Memory B cell (primary cell): ENCODE measurements around the gene BPIFB2.
"Not testable (repeated sequence)": the region's sequence is repeated elsewhere in the genome, so short reads cannot be mapped to it uniquely, and the experiment has no call there.

Source experiments
- ATAC-seq: fragments of 150-1000 bp; cut with Tn5 transposase; 2 replicates; pipeline ENCODE4 v1.10.0; 2021; ENCODE audit warnings: low read depth, mild to moderate bottlenecking, moderate library complexity
- DNase-seq, 2 donors: peaks; one replicate each; pipeline ENCODE4 v3.0.0; 2022; ENCODE audit warnings: low spot score in 2 of 2
- H3K27ac Mint-ChIP-seq: one replicate; pipeline ENCODE4 v1.8.0; 2022; ENCODE audit warnings: mild to moderate bottlenecking, moderate library complexity, mixed read lengths
- H3K27me3 Mint-ChIP-seq: one replicate; pipeline ENCODE4 v1.8.0; 2022; ENCODE audit warnings: mixed read lengths
- H3K36me3 Mint-ChIP-seq: one replicate; pipeline ENCODE4 v1.8.0; 2022; ENCODE audit warnings: mild to moderate bottlenecking, mixed read lengths
- H3K4me1 Mint-ChIP-seq: one replicate; pipeline ENCODE4 v1.8.0; 2022; ENCODE audit warnings: mixed read lengths
- H3K4me3 Mint-ChIP-seq: one replicate; pipeline ENCODE4 v1.8.0; 2022; ENCODE audit warnings: mild to moderate bottlenecking, moderate library complexity, mixed read lengths
- H3K9me3 Mint-ChIP-seq: one replicate; pipeline ENCODE4 v1.8.0; 2022; ENCODE audit warnings: mixed read lengths

BPIFB2 gene

DNA sequence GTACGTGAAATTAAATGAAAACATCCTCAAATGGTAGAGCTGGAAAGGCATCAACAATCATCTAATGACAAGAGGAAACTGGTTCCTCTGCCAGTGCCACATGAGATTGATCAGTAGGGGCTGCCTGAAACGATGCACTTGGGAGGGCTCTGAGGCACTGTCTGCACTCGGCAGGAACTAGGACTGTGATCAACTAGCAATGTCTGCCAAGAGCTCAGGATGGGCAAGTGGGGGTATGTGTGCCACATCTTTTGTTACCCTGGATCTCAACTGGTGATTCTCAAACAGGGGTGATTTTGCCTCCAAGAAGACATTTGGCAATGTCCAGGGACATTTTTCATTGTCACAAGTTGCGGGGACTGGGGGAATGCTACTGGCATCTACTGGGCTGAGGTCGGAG, 25.9 kb downstream of the BPIFB2 start:
- Mint-ChIP-seq H3K4me1 (no peaks in the 10 kb centered on the region), H3K36me3 (no peaks in the 10 kb centered on the region), H3K27me3 (peaks cover 9% of the 10 kb centered on the region), H3K9me3 (peaks cover 6% of the 10 kb centered on the region), H3K27ac (no peak overlapping the region), H3K4me3 (no peak overlapping the region)
- DNase-seq (no peak), ATAC-seq (no peak)

GRCh38 chr20:33034115-33034514, 26.6 kb downstream of the BPIFB2 start:
- Mint-ChIP-seq H3K27me3 (peaks cover 10% of the 10 kb centered on the region), H3K4me1 (no peaks in the 10 kb centered on the region), H3K36me3 (no peaks in the 10 kb centered on the region), H3K4me3 (no peak overlapping the region), H3K27ac (no peak overlapping the region), H3K9me3 (peaks cover 6% of the 10 kb centered on the region)
- ATAC-seq = no peak
- DNase-seq = no peak

GRCh38 chr20:33034901-33035492, 27.5 kb downstream of the BPIFB2 start:
- no peak overlapping the region for H3K4me3 Mint-ChIP-seq
- H3K27me3 Mint-ChIP-seq = peaks cover 10% of the 10 kb centered on the region
- H3K27ac Mint-ChIP-seq = no peak overlapping the region
- DNase-seq (no peak), ATAC-seq (no peak)
- no peaks in the 10 kb centered on the region for H3K36me3 Mint-ChIP-seq
- H3K4me1 Mint-ChIP-seq = no peaks in the 10 kb centered on the region
- H3K9me3 Mint-ChIP-seq = peaks cover 6% of the 10 kb centered on the region

DNA sequence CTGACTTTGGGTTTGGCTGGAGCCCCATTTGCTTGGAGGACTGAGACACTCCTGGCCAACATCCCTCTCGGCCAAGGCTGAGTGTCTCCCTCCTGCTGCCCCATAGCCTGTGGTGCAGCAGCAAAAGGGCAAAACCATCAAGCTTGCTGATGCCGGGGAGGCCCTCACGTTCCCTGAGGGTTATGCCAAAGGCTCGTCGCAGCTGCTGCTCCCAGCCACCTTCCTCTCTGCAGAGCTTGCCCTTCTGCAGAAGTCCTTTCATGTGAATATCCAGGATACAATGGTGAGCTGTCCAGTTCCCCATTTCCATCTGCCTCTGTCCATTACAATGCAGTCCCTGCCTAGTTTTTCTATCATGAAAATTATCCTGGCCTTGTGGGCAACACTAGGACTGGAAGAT, 30.0 kb downstream of the BPIFB2 start:
- Mint-ChIP-seq H3K4me1 (no peaks in the 10 kb centered on the region), H3K4me3 (no peak overlapping the region), H3K36me3 (no peaks in the 10 kb centered on the region), H3K27me3 (peaks cover 10% of the 10 kb centered on the region), H3K27ac (no peak overlapping the region), H3K9me3 (peaks cover 6% of the 10 kb centered on the region)
- DNase-seq (no peak), ATAC-seq (no peak)

GRCh38 chr20:33038243-33038642, 30.7 kb downstream of the BPIFB2 start:
- peaks cover 10% of the 10 kb centered on the region for H3K27me3 Mint-ChIP-seq
- H3K27ac Mint-ChIP-seq = no peak overlapping the region
- DNase-seq (no peak), ATAC-seq (no peak)
- no peak overlapping the region for H3K4me3 Mint-ChIP-seq
- no peaks in the 10 kb centered on the region for H3K36me3 Mint-ChIP-seq
- H3K9me3 Mint-ChIP-seq = peaks cover 4% of the 10 kb centered on the region
- no peaks in the 10 kb centered on the region for H3K4me1 Mint-ChIP-seq

DNA sequence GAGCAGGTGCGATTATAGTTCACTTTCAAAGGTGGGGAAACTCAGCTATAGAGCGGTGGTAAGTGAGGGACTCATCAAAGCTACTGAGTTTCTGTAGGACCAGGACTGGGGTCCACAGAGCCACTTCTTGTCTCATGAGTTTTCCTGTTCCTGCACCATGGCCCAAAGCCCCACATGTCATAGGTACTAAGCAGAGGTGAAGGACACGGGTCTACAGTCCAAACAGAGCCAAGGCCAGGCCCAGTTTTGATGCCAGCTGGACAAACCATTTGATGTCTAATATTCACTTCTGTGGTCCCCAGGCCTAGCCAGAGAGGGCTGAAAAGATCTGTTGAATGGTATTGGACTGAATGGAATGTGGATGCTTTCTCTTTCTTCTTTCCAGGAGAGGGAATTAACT, 34.9 kb downstream of the BPIFB2 start:
- peaks cover 11% of the 10 kb centered on the region for H3K9me3 Mint-ChIP-seq
- no peak for ATAC-seq
- no peak overlapping the region for H3K27ac Mint-ChIP-seq
- peaks cover 2% of the 10 kb centered on the region for H3K36me3 Mint-ChIP-seq
- no peak overlapping the region for H3K4me3 Mint-ChIP-seq
- no peak for DNase-seq
- H3K4me1 Mint-ChIP-seq = no peaks in the 10 kb centered on the region
- H3K27me3 Mint-ChIP-seq = peaks cover 9% of the 10 kb centered on the region

GRCh38 chr20:33042983-33043730, 35.7 kb downstream of the BPIFB2 start:
- Mint-ChIP-seq H3K4me3 (no peak overlapping the region), H3K9me3 (peaks cover 10% of the 10 kb centered on the region), H3K4me1 (no peaks in the 10 kb centered on the region), H3K27me3 (peaks cover 4% of the 10 kb centered on the region), H3K27ac (no peak overlapping the region), H3K36me3 (peaks cover 2% of the 10 kb centered on the region)
- ATAC-seq (no peak), DNase-seq (no peak)

DNA sequence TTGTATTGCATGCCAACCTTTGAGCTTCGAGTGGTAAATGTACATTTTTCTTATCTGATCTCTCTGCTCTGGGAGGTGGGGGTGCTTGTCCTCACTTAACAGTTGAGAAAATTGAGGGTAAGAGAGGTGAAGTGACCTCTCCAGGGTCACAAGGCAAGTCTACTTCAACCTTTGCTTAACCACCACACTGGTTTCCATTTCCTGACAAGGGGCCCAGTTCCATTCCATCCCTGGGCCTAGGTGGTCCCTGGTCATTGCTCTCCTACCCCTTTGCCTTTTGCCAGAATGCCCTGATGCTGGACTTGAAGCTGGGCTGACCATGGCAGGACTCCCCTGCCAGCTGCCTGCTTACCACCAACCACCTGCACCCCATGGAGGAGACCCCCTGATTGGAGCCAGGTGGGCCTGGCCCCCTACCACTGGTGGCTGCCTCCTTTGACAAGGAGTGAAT, 36.3 kb downstream of the BPIFB2 start:
- H3K4me3 Mint-ChIP-seq = no peak overlapping the region
- DNase-seq (no peak), ATAC-seq (no peak)
- peaks cover 8% of the 10 kb centered on the region for H3K9me3 Mint-ChIP-seq
- H3K36me3 Mint-ChIP-seq = peaks cover 2% of the 10 kb centered on the region
- no peaks in the 10 kb centered on the region for H3K4me1 Mint-ChIP-seq
- no peaks in the 10 kb centered on the region for H3K27me3 Mint-ChIP-seq
- no peak overlapping the region for H3K27ac Mint-ChIP-seq

- not testable (repeated sequence) for ATAC-seq, H3K4me1 Mint-ChIP-seq, DNase-seq, H3K27ac Mint-ChIP-seq, H3K9me3 Mint-ChIP-seq, H3K36me3 Mint-ChIP-seq, H3K27me3 Mint-ChIP-seq, H3K4me3 Mint-ChIP-seq
Observed at GRCh38 chr20:33045129-33045721, 37.7 kb downstream of the BPIFB2 start.

DNA sequence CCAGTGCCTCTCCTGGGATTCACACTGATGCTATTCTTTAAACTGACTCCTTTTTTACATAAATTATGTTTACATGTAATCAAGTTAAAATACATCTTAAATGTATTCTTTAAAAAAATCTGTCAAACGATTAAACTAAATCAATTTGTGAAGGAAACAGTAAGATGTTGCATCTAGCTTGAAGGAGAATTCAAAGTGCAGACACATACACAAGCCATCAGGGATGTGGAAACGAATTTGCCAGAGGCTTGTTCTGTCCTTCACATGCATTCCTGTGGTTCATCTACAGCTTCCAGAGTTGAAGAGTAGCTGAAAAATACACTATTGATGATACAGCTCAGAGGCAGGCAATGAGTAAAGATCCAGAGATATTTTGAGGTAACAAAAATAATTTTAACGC, 38.9 kb downstream of the BPIFB2 start:
- H3K36me3 Mint-ChIP-seq = peaks cover 2% of the 10 kb centered on the region
- H3K27me3 Mint-ChIP-seq = no peaks in the 10 kb centered on the region
- H3K4me1 Mint-ChIP-seq = no peaks in the 10 kb centered on the region
- H3K9me3 Mint-ChIP-seq = peaks cover 8% of the 10 kb centered on the region
- no peak overlapping the region for H3K27ac Mint-ChIP-seq
- DNase-seq (no peak), ATAC-seq (no peak)
- H3K4me3 Mint-ChIP-seq = no peak overlapping the region

DNA sequence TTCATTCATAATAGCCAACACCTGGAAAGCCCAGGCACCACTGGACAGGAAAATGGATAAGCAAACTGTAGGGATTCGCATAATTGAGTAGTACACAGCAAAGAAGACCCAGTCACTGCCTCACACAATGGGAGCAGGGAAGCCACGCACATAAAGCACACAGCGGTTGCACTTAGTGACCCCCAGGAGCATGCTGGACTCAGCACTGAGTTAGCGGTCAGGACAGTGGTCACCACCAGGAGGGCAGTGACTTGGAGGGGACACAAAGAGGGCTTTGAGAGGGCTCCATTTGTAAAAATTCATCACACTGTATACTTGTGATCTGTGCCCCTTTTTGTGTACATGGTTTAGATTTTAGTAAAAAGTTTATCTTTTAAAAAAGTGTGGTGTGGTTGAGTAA, 43.8 kb downstream of the BPIFB2 start:
- ATAC-seq = no peak
- no peak overlapping the region for H3K4me3 Mint-ChIP-seq
- no peak for DNase-seq
- no peaks in the 10 kb centered on the region for H3K27me3 Mint-ChIP-seq
- no peaks in the 10 kb centered on the region for H3K9me3 Mint-ChIP-seq
- no peaks in the 10 kb centered on the region for H3K4me1 Mint-ChIP-seq
- no peaks in the 10 kb centered on the region for H3K36me3 Mint-ChIP-seq
- H3K27ac Mint-ChIP-seq = no peak overlapping the region

DNA sequence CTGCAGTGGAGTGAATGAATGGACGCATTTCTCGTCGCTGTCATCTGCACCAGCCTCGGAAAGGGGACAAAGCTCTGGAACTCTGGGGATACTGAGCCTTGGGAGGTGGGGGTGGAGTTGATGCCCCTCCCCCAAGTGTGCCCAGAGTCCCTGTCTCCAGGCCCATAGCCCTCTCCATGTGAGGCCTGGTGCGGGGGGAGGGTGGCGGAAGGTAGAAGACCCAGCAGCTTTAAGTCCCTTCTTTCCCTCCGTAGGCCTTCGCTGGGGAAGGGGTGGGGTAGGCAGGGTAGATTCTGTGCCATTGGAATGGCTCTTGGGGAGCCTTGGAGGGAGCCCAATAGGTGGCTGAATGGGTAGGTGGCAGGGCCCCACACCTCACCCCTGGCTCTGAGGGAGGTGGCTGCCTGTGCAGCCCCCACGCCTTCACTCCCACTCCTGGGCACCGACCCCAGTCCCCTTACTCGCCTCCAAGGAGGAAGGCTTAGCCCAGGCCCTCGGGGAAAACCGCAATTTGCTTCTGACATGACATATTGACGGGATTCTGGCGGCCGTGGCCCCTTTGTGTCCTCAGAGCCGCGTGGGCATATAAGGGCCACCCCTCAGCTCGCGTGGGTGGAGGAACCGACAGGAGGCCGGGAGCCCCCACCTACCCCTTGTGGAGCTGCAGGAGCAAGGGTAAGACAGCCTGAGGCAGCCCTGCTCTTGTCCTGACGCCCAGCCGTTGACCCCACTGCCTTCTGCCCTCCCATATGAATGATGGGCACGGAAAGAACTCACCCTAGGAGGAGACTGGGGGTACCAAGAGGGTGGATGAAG, 46.0 kb downstream of the BPIFB2 start, which contains the start of gene BPIFB3:
Gene BPIFB3, plus strand, starts transcription at position 613 of the 816 bp plus-strand sequence. CDS start 1,533 bp downstream, outside the sequence.
- ATAC-seq = no peak
- no peaks in the 10 kb centered on the region for H3K36me3 Mint-ChIP-seq
- no peak within 1 kb of the TSS for H3K4me3 Mint-ChIP-seq
- no peaks in the 10 kb centered on the region for H3K9me3 Mint-ChIP-seq
- DNase-seq = no peak
- no peak within 1 kb of the TSS for H3K27ac Mint-ChIP-seq
- H3K27me3 Mint-ChIP-seq = no peaks in the 10 kb centered on the region
- H3K4me1 Mint-ChIP-seq = no peaks in the 10 kb centered on the region

DNA sequence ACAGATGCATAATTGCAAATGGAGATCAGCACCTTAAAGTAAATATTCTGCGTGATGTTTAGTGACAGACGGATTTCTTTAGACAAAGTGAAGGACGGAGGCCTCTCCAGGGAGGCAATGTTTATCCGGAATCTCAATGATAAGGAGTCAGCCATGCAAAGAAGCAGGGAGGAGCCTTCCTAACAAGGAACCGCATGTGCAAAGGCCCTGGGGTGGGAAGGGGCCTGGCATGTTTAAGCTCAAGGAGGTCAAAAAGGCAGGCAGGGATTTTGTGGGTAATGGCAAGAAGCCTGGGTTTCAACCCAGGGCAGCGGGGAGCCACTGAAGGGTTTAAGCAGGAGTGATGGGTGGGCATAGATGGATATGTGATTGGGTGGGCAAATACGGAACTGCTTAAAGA, 46.9 kb downstream of the BPIFB2 start:
- Mint-ChIP-seq H3K27ac (no peak overlapping the region), H3K4me1 (no peaks in the 10 kb centered on the region), H3K4me3 (no peak overlapping the region), H3K36me3 (no peaks in the 10 kb centered on the region), H3K9me3 (no peaks in the 10 kb centered on the region), H3K27me3 (no peaks in the 10 kb centered on the region)
- DNase-seq (no peak), ATAC-seq (no peak)

- ATAC-seq (no peak), DNase-seq (no peak)
- no peaks in the 10 kb centered on the region for H3K36me3 Mint-ChIP-seq
- no peaks in the 10 kb centered on the region for H3K9me3 Mint-ChIP-seq
- H3K4me3 Mint-ChIP-seq = no peak overlapping the region
- H3K27ac Mint-ChIP-seq = no peak overlapping the region
- no peaks in the 10 kb centered on the region for H3K27me3 Mint-ChIP-seq
- H3K4me1 Mint-ChIP-seq = no peaks in the 10 kb centered on the region
Observed at GRCh38 chr20:33054791-33055190, 47.3 kb downstream of the BPIFB2 start.
